Choroid plexus epithelial cell (primary cell): Measurements from ENCODE around the gene MTARC2.

Experiments
- DNase-seq: peaks from one replicate; pipeline ENCODE4 v3.0.0-alpha.2; 2010; ENCODE audit warnings: low read depth
- H3K4me3 ChIP-seq: 2 replicates; pipeline ENCODE4 v1.5.1; 2011; ENCODE audit warnings: low read depth, mild to moderate bottlenecking, control low read depth, low read length, moderate library complexity
- TF ChIP-seq, protein P1 (sequence below): conservative IDR thresholded peaks from 2 replicates; pipeline ENCODE4 v1.5.1; 2011; ENCODE audit warnings: low read depth, mild to moderate bottlenecking, control low read depth, inconsistent platforms, low read length, moderate library complexity

The MTARC2 gene

DNA sequence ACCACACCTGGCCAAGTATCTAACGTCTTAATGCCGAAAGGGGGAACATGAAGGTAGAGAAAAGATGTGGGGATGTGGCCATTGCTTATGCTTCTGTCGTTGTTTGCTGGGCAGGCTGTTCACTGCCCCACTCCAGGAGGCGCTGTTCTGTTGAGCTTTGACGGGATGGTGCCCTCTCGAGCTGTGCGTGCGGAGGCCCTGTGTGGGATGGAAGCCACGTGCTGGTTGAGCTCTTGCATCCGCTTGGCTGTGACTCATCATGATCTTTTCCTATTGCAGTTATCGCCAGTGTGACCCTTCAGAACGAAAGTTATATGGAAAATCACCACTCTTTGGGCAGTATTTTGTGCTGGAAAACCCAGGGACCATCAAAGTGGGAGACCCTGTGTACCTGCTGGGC, 64.9 kb downstream of the MTARC2 start:
- H3K4me3 ChIP-seq: no peak overlapping the region
- TF ChIP-seq, protein P1, sequence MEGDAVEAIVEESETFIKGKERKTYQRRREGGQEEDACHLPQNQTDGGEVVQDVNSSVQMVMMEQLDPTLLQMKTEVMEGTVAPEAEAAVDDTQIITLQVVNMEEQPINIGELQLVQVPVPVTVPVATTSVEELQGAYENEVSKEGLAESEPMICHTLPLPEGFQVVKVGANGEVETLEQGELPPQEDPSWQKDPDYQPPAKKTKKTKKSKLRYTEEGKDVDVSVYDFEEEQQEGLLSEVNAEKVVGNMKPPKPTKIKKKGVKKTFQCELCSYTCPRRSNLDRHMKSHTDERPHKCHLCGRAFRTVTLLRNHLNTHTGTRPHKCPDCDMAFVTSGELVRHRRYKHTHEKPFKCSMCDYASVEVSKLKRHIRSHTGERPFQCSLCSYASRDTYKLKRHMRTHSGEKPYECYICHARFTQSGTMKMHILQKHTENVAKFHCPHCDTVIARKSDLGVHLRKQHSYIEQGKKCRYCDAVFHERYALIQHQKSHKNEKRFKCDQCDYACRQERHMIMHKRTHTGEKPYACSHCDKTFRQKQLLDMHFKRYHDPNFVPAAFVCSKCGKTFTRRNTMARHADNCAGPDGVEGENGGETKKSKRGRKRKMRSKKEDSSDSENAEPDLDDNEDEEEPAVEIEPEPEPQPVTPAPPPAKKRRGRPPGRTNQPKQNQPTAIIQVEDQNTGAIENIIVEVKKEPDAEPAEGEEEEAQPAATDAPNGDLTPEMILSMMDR: no peak
- DNase-seq: no peak

DNA sequence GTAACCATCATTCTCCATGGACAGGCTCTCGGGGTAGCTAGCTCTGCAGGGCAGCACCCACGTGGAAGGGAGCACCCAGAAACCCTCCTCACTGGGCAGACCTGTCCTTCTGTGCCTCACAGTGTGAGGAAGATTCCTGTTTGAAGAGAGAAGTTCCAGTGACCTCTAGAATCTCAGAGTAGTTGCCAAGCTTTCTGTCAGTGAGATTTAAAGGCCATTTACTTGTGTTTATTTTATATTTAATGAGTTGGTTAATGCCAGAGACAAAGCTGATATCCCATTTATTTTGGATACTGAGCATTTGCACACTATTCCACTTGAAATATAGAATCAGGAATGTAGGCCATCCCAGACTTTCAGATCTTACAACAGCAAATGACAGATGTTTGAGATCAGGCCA, 67.3 kb downstream of the MTARC2 start:
- TF ChIP-seq, protein P1: no peak
- no peak for DNase-seq
- no peak overlapping the region for H3K4me3 ChIP-seq

DNA sequence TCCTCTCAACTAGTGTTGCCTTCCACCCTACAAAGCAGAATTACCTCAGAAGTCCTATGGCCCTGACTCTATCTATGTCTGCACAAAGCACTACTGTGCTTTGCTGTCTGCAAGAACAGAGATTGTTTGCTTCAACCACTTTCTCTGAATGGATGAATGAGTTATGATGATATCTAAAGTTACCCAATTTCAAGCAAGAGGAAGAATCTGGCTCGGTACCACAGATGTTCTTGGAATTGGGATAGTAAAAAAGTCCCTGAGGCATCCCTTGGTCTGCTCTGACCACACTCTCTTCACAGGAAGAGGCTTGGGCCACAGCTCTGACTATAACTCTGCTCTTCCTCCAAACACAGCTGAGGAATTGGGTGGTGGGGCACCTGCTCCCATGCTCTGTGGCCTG, 69.8 kb downstream of the MTARC2 start:
- no peak for DNase-seq
- TF ChIP-seq, protein P1: no peak

DNA sequence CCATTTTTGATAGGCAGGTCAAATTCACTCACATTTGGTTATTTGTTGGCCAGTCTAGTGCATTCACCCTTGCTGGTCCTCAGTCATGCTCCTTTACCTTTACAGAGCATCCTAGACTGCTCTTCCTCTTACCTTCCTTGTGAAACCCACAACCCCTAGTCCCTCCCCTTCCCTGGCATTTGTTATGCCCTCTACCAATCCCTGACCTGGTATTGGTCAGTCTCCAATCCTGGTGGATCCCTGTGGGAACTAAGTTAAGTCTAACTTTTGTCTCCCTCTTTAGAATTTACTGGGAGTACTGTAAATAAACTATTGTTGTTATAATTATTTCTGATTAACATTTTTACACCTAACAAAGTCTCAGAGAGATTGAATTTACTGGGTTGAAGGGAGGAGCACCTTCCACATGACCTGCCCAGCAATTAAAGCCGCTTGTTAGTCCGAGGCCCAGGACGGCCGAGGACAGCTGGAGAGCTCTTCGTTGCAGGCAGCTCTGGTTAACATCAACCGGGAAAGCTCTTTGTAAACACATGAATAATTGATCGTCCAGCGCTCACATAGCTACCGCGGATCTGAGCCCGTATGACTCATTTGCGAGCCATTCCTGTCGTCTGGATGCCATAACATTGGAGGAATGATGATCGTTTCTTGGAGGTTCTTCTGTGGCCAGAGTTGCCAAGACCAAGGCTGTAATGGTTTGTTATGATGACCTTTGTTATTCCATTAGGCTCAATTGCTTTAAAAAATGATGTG, 70.5 kb downstream of the MTARC2 start:
- TF ChIP-seq, protein P1: no peak
- no peak for DNase-seq
- no peak overlapping the region for H3K4me3 ChIP-seq

More for the DNA sequence above, 69.8 kb downstream of the MTARC2 start:
- H3K4me3 ChIP-seq: no peak overlapping the region

DNA sequence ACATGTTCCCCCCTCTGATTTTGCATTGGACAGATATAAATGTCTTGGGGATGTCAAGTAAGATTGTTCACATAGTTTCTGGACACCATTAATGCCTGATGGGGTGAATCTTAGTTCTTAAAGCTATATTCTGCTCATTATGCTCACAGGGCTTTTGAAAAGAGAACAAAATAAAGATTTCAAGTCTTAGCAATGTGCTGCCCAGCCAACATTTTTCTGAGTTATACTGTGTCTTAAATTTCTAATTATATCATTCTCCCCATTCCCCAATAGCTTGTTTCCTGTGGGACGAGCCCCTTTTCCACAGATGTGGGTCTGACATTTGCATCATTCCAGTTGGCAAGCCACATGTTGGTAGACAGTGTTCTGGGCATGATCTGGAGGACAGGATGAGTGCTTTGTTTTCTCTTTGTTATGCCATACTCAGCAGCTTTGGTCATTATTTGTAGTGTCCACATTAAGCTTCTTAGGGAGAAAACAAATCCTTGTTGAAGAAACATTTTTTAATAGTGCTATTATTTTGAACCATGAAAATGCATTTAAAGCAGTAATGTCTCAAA, 71.4 kb downstream of the MTARC2 start:
- no peak overlapping the region for H3K4me3 ChIP-seq
- TF ChIP-seq, protein P1: no peak
- no peak for DNase-seq

DNA sequence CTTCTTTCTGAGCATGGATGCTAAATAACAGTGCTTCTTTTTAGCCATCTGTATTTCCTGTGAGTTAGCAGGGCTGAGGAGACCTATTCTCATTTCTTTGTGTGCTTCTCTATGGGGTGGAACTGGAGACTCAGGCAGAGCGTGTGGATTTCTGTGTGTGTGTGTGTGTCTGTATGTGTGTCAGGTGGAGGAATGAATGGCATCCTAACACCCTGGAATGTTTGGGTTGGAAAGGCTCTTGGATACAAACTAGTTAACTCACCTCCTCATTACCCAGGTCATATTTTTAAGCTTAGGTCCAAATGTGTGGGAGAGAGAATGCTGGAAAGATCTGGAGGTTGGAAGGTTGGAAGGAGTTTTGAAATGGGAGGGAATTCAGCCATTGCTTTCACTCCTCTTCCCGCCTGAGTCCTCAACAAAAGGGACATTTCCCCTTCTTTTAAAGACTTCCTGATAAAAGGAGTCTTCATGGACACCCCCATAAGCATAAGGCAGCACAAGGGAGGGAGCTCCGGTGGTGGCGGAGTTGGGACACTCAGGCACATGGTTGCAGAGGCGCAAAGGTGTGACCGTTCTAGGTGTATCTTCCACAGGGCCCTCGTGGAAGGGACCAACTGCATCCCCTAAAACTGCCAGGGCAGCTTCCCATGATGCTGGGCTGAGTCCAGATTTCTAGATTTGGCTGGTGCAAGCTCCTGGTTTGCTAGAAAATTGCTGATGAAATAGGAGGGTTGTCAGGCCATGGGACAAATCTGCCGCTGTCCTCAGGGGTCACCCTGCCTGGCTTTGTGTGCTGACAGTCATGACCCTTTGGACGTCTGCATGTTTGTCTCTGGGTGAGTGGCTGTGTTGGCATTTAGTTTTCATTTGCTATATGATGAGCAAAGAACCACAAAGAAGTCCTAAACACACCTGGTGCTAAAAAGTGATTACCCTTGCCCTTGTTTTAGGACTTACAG, 76.2 kb downstream of the MTARC2 start:
- H3K4me3 ChIP-seq: no peak overlapping the region
- no peak for DNase-seq
- TF ChIP-seq, protein P1: no peak
